Gastroesophageal sphincter (tissue), 3 donors: ENCODE results near the gene NIPA2.

Experiments
- CTCF ChIP-seq, 4 experiments: fragments of 200-600 bp in 2 of 4; fragments of 450-650 bp in 2 of 4; sonication (generic) in 1 of 4; IDR thresholded peaks; one replicate each; pipeline ENCODE4 v1.5.1; 2017 to 2019; ENCODE audit warnings: antibody characterized with exemption in 4 of 4, mild to moderate bottlenecking in 2 of 4, moderate library complexity in 2 of 4
- EP300 ChIP-seq: sonication (generic); formaldehyde crosslinking; IDR thresholded peaks from one replicate; pipeline ENCODE4 v1.6.1; 2017; ENCODE audit warnings: antibody characterized with exemption, mild to moderate bottlenecking
- POLR2A ChIP-seq, 2 donors: fragments of 450-650 bp; IDR thresholded peaks; one replicate each; pipeline ENCODE4 v1.6.1; 2017; ENCODE audit warnings: antibody characterized with exemption in 2 of 2, mild to moderate bottlenecking in 2 of 2, moderate library complexity in 1 of 2

GRCh38 chr15:22827125-22827524 is 11.3 kb upstream of the NIPA2 start:
- TF ChIP-seq CTCF (IDR thresholded peaks at IDR 0.05) (no peak), POLR2A (IDR thresholded peaks at IDR 0.05) (no peak), EP300 (no peak)
